Lower leg skin (tissue), 3 donors: ENCODE data around the gene RCCD1.

ENCODE experiments used
- CTCF ChIP-seq, 3 donors: fragments of 450-650 bp; IDR thresholded peaks; one replicate each; pipeline ENCODE4 v1.5.1; 2016; ENCODE audit warnings: antibody characterized with exemption in 3 of 3, mild to moderate bottlenecking in 3 of 3, moderate library complexity in 2 of 3
- POLR2A ChIP-seq, 2 donors: fragments of 450-650 bp; IDR thresholded peaks; one replicate each; pipeline ENCODE4 v1.6.1; 2016 to 2017; ENCODE audit warnings: antibody characterized with exemption in 2 of 2, mild to moderate bottlenecking in 1 of 2, moderate library complexity in 1 of 2

- TF ChIP-seq CTCF (IDR thresholded peaks at IDR 0.05), result no peak
- no peak for TF ChIP-seq POLR2A (IDR thresholded peaks at IDR 0.05)
These were observed 44.1 kb downstream of the RCCD1 start for GRCh38 chr15:90998737-90999136.
